K562 (cell line): ENCODE measurements around the gene TEAD4. TPM values are rescaled to one million over a fixed set of nuclear protein-coding genes. Genes with fewer than 3 reads are reported as not detected.

Source experiments
- CHD1 ChIP-seq: fragments of 200-600 bp; sonication (generic); IDR thresholded peaks from one replicate; pipeline ENCODE4 v1.6.1; 2012; ENCODE audit warnings: mild to moderate bottlenecking, moderate library complexity, low read length, inconsistent platforms
- CUX1 ChIP-seq: fragments of 200-800 bp; sonication (Bioruptor generic); IDR thresholded peaks from 2 replicates; pipeline ENCODE4 v1.6.1; 2016; ENCODE audit warnings: missing genetic modification characterization, missing compliant biosample characterization
- CXXC5 ChIP-seq: fragments of 250-450 bp; sonication (Bioruptor Pico); IDR thresholded peaks from 2 replicates; pipeline ENCODE4 v1.8.0; 2022; ENCODE audit warnings: inconsistent platforms, mild to moderate bottlenecking, moderate library complexity
- HIVEP1 ChIP-seq: fragments of 250-450 bp; sonication (Bioruptor Pico); IDR thresholded peaks from 2 replicates; pipeline ENCODE4 v1.4.0; 2020; ENCODE audit warnings: mild to moderate bottlenecking
- HNRNPH1 ChIP-seq: fragments of 200-400 bp; formaldehyde crosslinking; optimal IDR thresholded peaks from 2 replicates; pipeline ENCODE3; 2017; ENCODE audit warnings: low read depth, mild to moderate bottlenecking, low read length, moderate library complexity
- KLF1 ChIP-seq: fragments of 450-650 bp; IDR thresholded peaks from 2 replicates; pipeline ENCODE4 v1.6.1; 2016; ENCODE audit warnings: missing genetic modification characterization, missing compliant biosample characterization
- NFIC ChIP-seq: fragments of 450-650 bp; IDR thresholded peaks from 2 replicates; pipeline ENCODE4 v1.6.1; 2017; ENCODE audit warnings: mild to moderate bottlenecking, inconsistent platforms
- POLR2AphosphoS2 ChIP-seq: IDR thresholded peaks from 2 replicates; pipeline ENCODE4 v1.6.1; 2012; ENCODE audit warnings: low read length, improper control_type of control experiment
- POU5F1 ChIP-seq: fragments of 150-350 bp; IDR thresholded peaks from 2 replicates; pipeline ENCODE4 v1.6.1; 2014; ENCODE audit warnings: borderline replicate concordance, low read length, low read depth, mild to moderate bottlenecking; ENCODE audit not compliant: partially characterized antibody
- PRDM10 ChIP-seq: fragments of 450-650 bp; IDR thresholded peaks from 2 replicates; pipeline ENCODE4 v1.6.1; 2018; ENCODE audit not compliant: partially characterized antibody
- ZKSCAN1 ChIP-seq: fragments of 150-350 bp; IDR thresholded peaks from 2 replicates; pipeline ENCODE4 v1.6.1; 2016; ENCODE audit warnings: low read depth, low read length
- polyA plus RNA-seq, 8 experiments: library from polyadenylated mRNA; depleted of rRNA in 4 of 8; stranded (reverse) in 5 of 8; unstranded in 3 of 8; fragments of >200 nt; fragmentation: Nextera tagmentation in 2 of 8; fragmentation: Illumina TruSeq in 1 of 8; extraction: Ambion mirVana in 2 of 8; extraction: Trizol in 1 of 8; gene quantifications; 2 replicates each; pipeline versions ENCODE4 v1.2.1 to v1.2.3, GENCODE V29; 2011 to 2014; ENCODE audit warnings: inconsistent platforms in 1 of 8, missing spikeins in 1 of 8
- total RNA-seq, 7 experiments: library from RNA; depleted of rRNA in 6 of 7; stranded (reverse); fragments of >200 nt in 6 of 7; fragmentation: Illumina TruSeq in 2 of 7; extraction: Trizol in 2 of 7; gene quantifications; 2 replicates each; pipeline versions ENCODE4 v1.2.1 to v1.2.3, GENCODE V29; 2011 to 2021; ENCODE audit warnings: low replicate concordance in 1 of 7
- TF ChIP-seq, protein P1 (sequence below): fragments of 250-450 bp; sonication (Bioruptor Pico); IDR thresholded peaks from 2 replicates; pipeline ENCODE4 v1.8.0; 2021; ENCODE audit warnings: moderate library complexity, mild to moderate bottlenecking, inconsistent platforms
- TF ChIP-seq, protein P2 (sequence below): sonication (generic); formaldehyde crosslinking; IDR thresholded peaks from 2 replicates; pipeline ENCODE4 v1.9.0; 2022; ENCODE audit warnings: mild to moderate bottlenecking, missing genetic modification reagents
- TF ChIP-seq, protein P3 (sequence below): sonication (generic); formaldehyde crosslinking; IDR thresholded peaks from 2 replicates; pipeline ENCODE4 v1.8.0; 2022; ENCODE audit warnings: missing genetic modification reagents, mild to moderate bottlenecking, moderate library complexity, borderline replicate concordance
- TF ChIP-seq, protein P4 (sequence below): sonication (generic); formaldehyde crosslinking; IDR thresholded peaks from 2 replicates; pipeline ENCODE4 v1.8.0; 2022; ENCODE audit warnings: missing genetic modification reagents, mild to moderate bottlenecking, borderline replicate concordance

Gene TEAD4
- total and polyA plus RNA-seq, 9 of the 15 experiments (the other 6 are each of a cell fraction or from before 2014, with no cell fraction given), result 0.82 to 40.0 (median 17.0) TPM

GRCh38 chr12:2959505-2960389 is 550 bp downstream of the TEAD4 start (continued):
- TF ChIP-seq CUX1 (CRISPR knock-in tag) (no peak), CHD1 (no peak), HIVEP1 (CRISPR knock-in tag) (no peak), POU5F1 (no peak), POLR2AphosphoS2 (no peak), PRDM10 (no peak), ZKSCAN1 (no peak), KLF1 (tag) (0 out of 2 replicates have a peak, but pooled peaks have one; percentile 29), CXXC5 (peak; percentile 62), HNRNPH1 (no peak), NFIC (no peak)
- TF ChIP-seq, protein P1, sequence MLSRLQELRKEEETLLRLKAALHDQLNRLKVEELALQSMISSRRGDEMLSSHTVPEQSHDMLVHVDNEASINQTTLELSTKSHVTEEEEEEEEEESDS (CRISPR knock-in tag), result no peak
- TF ChIP-seq, protein P2, sequence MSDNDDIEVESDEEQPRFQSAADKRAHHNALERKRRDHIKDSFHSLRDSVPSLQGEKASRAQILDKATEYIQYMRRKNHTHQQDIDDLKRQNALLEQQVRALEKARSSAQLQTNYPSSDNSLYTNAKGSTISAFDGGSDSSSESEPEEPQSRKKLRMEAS, result peak; percentile 68
- TF ChIP-seq, protein P3, sequence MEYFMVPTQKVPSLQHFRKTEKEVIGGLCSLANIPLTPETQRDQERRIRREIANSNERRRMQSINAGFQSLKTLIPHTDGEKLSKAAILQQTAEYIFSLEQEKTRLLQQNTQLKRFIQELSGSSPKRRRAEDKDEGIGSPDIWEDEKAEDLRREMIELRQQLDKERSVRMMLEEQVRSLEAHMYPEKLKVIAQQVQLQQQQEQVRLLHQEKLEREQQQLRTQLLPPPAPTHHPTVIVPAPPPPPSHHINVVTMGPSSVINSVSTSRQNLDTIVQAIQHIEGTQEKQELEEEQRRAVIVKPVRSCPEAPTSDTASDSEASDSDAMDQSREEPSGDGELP (CRISPR knock-in tag), result peak; percentile 20; the same call in 1 of the 2 replicates
- TF ChIP-seq, protein P4, sequence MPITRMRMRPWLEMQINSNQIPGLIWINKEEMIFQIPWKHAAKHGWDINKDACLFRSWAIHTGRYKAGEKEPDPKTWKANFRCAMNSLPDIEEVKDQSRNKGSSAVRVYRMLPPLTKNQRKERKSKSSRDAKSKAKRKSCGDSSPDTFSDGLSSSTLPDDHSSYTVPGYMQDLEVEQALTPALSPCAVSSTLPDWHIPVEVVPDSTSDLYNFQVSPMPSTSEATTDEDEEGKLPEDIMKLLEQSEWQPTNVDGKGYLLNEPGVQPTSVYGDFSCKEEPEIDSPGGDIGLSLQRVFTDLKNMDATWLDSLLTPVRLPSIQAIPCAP (CRISPR knock-in tag), result no peak
